HG03064 (cell line): ENCODE results near the gene CDKN1A.
"Not testable (repeated sequence)": the region's sequence is repeated elsewhere in the genome, so short reads cannot be mapped to it uniquely, and the experiment has no call there.

Experiments used
- ATAC-seq: cut with Tn5 transposase; IDR thresholded peaks from one replicate; pipeline ENCODE4 v1.9.1; 2021; ENCODE audit warnings: low read depth; ENCODE audit not compliant: unreplicated experiment

Gene CDKN1A

GRCh38 chr6:36678488-36679042 is at the start of gene CDKN1A:
TSS of gene CDKN1A (plus strand) at chr6:36678714. CDS start at chr6:36684102, 5,388 bp downstream.
- ATAC-seq, result peak; percentile 34

DNA sequence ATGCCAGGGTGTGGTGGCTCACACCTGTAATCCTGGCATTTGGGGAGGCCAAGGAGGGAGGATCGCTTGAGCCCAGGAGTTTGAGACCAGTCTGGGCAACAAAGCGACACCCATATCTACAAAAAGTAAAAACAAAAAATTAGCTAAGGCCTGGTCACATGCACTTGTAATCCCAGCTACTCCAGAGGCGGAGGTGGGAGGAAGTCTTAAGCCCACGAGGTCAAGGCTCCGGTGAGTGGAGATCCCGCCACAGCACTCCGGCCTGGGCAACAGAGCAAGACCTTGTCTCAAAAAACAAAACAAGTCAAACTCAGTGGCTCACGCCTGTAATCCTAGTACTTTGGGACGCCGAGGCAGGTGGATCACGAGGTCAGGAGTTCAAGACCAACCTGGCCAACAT is 48.7 kb upstream of the CDKN1A start:
- no peak for ATAC-seq

- ATAC-seq, result no peak
Measured at GRCh38 chr6:36631326-36632011, 47.0 kb upstream of the CDKN1A start.

DNA sequence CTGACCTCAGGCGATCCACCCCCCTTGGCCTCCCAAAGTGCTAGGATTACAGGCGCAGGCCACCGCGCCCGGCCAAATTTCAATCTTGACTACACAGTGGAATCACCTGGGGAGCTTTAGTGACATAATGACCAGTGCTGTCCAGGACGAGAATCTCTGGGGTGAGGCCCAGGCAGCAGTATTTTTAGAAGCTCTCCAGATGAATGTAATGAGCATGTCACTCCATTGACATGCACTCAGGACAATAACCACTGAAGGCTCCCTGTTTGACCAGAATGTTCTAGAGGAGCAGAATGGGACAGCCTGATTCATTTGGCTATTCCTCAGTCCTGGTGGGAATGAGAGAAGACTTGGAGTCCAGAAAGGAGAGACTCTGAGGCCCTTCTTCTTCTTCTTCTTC is 45.1 kb upstream of the CDKN1A start:
- ATAC-seq, result no peak

DNA sequence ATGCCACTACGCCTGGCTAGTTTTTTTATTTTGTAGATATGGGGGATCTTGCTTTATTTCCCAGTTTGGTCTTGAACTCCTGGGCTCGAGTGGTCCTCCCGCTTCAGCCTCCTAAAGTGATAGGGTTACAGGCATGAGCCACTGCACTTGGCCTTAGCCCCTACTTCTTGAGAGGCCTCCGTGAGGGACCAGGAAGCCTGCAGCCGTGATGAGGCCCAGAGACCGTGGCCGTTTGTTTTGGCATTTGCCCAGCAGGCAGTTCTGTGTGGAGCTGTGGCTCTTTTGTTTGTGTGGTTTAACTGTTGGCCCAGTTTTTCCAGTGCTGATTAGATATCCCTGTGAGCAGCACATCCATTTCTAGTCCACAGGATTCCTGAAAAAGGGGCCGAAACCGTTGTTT is 44.6 kb upstream of the CDKN1A start:
- no peak for ATAC-seq

DNA sequence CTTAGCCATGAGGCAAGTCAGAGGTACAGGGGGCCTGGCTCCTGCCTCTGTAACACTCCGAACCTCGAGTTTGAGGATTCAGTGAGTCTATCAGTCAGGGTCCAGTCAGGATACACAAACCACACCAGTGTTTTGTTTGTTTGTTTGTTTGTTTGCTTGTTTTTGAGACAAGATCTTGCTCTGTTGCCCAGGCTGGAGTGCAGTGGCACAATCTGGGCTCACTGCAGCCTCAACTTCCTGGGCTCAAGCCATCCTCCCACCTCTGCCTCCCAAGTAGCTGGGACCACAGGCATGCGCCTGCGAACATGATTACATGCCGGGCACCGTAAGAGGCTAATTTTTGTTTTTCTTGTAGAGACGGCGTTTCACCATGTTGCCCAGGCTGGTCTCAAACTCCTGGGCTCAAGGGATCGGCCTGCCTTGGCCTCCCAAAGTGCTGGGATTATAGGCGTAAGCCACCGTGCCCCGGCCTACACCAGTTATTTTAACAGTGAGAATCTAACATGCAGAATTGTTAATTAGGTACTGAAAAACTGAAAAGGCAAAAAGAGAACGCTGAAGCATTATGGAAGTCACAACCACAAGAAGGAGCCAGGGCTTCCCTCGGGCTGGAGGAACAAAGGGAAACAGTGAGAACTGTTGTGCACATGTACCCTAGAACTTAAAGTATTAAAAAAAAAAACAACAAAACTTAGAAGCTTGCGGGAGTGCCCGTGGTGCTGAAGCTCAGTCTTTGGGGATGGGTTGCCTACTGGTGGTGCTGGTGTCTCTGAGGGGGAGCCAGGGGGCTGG is 44.0 kb upstream of the CDKN1A start:
- ATAC-seq, result no peak

GRCh38 chr6:36636283-36636682 is 42.2 kb upstream of the CDKN1A start:
- no peak for ATAC-seq

DNA sequence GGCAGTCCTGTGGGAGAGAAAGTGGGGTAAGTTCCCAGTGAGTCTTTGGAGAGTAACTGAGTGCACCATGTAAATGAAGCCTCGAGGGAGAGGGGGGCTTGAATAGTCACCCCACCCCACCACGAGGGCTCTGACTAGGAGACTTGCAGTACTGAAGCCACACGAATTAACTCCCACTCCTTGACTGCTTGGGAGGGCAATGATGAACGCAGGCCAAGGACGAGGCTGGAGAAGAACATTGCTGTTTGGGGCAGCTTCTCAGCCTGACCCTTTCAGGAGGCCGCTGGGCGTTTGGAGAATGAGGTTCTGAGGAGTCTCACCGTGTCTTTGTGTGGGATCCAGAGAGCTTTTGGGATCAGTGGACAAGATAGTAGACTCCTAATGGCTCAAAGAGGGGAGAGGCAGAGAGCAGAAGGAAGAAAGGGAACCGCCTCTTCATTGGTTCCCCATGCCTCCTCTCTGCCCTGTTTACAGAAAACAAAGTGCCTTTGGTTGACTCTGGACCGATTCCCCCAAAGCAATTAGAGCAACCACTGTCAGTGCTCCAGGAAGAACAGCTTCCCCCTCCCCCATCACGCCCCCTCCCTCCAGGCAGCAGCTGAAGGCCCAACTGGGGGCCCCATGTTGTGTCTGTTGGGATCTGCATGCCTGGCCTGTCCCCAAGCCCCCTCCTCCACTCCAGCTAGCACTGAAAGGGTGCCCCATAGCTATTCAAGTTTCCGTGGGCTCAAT is 41.7 kb upstream of the CDKN1A start:
- ATAC-seq, result no peak

DNA sequence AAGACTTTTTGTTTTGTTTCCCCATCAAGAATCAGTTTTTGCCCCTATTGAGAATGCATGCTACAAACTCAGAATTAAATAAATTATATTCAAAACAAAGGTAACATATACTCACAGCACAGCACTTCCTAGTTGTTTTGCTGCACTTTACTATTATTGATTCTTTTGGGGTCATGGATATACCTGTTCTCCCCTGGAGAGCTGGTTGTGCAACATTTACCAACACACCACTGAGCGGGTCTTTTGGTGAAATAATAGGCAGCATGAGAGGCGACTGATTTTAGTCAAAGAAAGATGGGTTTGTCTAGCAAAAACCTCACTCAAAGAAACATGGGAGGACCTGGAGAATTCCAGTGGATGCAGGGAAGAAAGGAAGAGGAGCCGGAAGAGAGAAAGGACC is 39.9 kb upstream of the CDKN1A start:
- ATAC-seq, result no peak

DNA sequence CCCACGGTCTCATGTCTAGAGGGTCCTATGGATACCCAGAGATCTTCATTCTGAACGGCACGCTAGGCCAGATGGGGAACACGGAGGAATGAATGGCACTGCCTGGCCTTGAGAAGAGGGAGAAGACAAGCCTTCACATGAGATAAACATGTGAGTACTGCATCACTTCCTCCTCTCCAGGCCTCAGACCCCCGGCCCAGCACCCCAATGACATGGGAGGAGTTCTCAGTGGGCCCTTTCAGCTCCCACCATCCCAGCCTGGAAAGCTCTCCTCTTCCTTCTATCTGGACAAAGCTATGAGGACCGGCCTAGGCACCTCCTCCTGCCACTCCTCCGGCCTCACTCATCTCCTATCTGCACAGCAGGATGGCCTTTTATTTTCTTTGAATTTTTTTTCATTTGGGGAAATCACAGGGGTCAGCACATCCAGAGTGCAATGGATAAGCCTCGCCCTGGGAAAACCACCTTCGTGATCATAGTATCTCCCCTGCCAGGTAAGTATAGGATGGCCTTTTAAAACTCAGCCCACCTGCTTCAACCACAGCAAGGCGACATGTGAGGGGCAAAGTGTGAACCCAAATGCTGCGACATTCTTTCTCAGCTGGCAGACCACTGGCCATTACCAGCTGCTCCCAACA is 39.2 kb upstream of the CDKN1A start:
- ATAC-seq, result no peak

DNA sequence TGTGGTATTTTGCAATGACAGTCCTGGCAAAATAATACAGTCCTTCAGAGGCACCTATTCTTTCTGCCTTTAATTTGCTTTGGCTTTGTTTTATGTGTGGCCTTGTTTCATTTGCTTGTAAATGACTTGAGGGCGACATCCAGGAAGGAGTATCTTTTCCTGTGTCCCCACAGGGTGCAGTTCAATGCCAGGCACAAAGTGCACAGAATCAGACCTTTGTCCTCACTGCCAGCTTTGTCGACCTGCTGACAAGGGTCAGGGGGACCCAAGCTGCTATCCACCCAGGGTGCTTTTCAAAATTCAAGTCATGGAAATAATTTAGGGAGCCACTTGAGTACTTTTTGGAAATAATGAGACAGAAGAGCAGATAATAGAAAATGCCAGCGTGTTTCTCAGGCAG is 37.0 kb upstream of the CDKN1A start:
- ATAC-seq, result no peak

- no peak for ATAC-seq
Measured at GRCh38 chr6:36642913-36643817, 35.3 kb upstream of the CDKN1A start.

- no peak for ATAC-seq
Measured at GRCh38 chr6:36643977-36644376, 34.5 kb upstream of the CDKN1A start.

GRCh38 chr6:36649086-36649485 is 29.4 kb upstream of the CDKN1A start:
- ATAC-seq, result no peak

GRCh38 chr6:36649701-36650484 is 28.6 kb upstream of the CDKN1A start:
- ATAC-seq, result no peak

DNA sequence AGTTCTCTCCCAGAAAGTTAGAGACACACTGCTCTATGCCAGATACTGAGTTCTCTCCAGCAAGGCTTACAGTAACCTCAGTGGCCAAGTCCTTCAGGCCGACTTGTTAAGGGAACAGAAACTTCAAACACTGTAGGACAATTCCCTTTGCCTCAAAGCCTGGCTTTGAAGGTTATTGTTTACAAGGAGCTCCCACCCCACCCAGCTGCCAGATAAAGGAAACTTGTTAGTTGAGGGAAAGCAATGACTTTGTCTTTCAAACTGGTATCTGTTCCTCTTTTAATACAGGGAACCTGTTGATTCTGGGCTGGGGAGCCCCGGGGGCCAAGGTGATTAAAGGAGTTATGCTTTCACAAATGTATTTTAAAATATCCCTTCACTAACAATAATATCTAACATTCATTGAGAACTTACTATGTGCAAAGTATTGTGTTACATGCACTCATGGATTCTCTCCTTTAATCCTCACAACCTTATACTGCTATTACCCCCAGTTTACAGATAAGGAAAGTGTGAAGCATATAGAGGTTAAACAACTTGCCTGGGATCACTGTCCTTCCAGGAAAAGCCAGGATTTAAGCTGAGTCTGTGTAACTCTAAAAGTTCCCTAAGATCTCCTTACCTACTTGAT is 27.6 kb upstream of the CDKN1A start:
- ATAC-seq, result no peak

DNA sequence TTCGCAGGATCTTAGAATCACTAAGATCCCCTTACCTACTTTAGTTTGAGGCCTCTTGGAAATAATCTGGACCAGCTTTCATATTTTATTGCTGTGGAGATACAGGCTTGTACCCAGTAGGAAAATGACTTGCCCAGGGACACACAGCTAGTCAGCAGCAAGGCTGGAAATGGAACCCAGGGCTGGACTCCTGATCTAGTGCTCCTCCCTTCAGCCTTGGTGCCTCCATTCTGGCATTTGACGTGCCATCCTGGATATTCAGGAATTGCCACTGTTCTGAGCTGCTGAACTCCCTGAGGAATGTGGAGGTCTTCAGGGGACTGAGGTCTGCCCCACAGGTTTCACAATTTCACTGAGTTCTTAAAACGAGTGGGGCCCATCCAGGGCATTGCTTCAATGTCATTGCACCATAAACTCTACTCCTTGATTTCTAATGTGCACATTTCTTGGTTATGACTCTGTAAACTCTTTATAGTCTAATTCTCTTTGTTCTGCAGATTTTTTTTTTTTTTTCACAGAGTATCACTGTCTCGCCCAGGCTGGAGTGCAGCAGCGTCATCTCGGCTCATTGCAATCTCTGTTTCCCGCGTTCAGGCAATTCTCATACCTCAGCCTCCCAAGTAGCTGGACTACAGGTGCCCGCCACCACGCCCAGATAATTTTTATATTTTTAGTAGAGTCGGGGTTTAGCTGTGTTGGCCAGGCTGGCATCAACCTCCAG is 26.7 kb upstream of the CDKN1A start:
- ATAC-seq, result no peak

DNA sequence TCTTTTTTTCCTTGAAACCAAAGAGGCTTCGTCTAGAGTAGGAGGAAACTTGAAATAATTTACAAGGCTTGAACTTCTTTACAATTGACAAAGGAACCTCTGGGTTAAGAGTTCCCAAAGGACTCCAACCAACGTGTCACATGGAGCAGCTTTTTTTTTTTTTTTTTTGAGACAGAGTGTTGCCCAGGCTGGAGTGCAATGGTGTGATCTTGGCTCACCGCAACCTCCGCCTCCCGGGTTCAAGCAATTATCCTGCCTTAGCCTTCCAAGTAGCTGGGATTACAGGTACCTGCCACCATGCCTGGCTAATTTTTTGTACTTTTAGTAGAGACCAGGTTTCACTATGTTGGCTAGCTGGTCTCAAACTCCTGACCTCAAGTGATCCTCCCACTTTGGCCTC is 24.0 kb upstream of the CDKN1A start:
- not testable (repeated sequence) for ATAC-seq
